ENCODE data around the gene EBP.

The EBP gene

DNA sequence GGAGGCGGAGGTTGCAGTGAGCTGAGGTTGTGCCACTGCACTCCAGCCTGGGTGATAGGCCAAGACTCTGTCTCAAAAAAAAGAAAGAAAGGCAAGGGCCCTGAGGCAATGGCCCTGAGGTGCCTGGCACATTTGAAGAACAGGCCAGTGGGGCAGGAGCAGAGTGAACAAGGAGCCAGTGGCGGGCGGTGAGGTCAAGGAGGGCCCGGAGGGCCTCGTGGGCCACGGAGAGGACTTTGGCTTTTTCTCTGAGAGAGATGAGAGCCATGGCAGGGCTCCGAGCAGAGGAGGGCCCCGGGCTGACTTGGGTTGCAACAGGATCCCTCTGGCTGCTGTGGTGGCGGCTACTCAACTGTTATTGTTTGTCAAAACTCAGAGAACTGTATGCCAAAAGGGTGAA is 32.3 kb upstream of the EBP start:
- H3K27me3 ChIP-seq, result no peaks in the 10 kb centered on the region
- H3K4me1 ChIP-seq, result no peaks in the 10 kb centered on the region
- H3K4me3 ChIP-seq, result no peak overlapping the region
- peak in 1 of 2 donors; percentile 17 for DNase-seq
- intact Hi-C loops (cut with DNase I; ENCODE audit: low total_unique reads), result no loop called here
- no peak overlapping the region for H3K27ac ChIP-seq
- H3K9me3 ChIP-seq, result peaks cover 0 to 15% (median 0%) of the 10 kb centered on the region in 3 donors
- peaks cover 0 to 8% (median 0%) of the 10 kb centered on the region in 3 donors for H3K36me3 ChIP-seq
- TF ChIP-seq, protein P1, sequence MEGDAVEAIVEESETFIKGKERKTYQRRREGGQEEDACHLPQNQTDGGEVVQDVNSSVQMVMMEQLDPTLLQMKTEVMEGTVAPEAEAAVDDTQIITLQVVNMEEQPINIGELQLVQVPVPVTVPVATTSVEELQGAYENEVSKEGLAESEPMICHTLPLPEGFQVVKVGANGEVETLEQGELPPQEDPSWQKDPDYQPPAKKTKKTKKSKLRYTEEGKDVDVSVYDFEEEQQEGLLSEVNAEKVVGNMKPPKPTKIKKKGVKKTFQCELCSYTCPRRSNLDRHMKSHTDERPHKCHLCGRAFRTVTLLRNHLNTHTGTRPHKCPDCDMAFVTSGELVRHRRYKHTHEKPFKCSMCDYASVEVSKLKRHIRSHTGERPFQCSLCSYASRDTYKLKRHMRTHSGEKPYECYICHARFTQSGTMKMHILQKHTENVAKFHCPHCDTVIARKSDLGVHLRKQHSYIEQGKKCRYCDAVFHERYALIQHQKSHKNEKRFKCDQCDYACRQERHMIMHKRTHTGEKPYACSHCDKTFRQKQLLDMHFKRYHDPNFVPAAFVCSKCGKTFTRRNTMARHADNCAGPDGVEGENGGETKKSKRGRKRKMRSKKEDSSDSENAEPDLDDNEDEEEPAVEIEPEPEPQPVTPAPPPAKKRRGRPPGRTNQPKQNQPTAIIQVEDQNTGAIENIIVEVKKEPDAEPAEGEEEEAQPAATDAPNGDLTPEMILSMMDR (IDR thresholded peaks at IDR 0.05), result no peak

DNA sequence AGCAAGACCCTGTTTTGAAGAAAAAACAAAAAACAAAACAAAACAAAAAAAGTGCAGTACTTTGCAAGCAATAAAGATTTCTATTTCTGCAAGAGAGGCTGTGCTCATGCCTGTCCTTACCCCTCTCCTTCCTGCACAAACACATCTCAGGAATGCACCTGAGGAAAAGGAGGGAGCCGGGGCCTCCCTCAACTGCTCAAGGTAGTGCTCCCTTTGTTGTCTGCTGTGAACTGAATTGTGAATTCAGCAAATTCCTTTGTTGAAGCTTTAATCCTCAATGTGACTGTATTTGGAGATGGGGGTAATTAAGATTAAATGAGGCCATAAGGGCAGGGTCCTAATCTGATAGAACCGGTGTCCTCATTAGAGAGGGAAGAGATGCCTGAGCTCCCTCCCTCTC is 31.7 kb upstream of the EBP start:
- Histone ChIP-seq H3K9me3 (peaks cover 0 to 17% (median 0%) of the 10 kb centered on the region in 3 donors), H3K27me3 (no peaks in the 10 kb centered on the region), H3K27ac (no peak overlapping the region), H3K4me3 (no peak overlapping the region), H3K36me3 (peaks cover 0 to 2% (median 0%) of the 10 kb centered on the region in 3 donors), H3K4me1 (no peaks in the 10 kb centered on the region)
- intact Hi-C loops (cut with DNase I; ENCODE audit: low total_unique reads), result no loop called here
- no peak for DNase-seq
- TF ChIP-seq, protein P1 (IDR thresholded peaks at IDR 0.05), result no peak

DNA sequence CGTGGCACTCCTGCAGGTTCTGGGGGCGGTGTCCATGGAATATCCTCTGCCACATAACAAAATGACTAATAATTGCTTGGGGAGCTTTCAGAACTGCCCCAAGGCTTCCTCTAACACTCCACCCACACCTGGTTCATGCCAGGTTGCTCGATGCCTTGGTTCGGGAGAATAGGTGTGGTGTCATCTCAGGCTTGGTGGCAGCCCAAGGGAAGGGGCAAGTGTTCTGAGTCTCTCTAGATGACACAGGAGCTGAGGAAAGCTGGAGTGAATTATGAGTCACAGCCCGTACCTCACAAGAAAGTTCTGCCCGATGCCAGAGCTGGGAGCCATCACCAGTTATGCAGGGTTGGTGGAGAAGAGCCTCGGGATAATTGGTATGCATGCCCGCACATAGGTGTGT is 30.9 kb upstream of the EBP start:
- intact Hi-C loops (cut with DNase I; ENCODE audit: low total_unique reads), result no loop called here
- Histone ChIP-seq H3K36me3 (no peaks in the 10 kb centered on the region), H3K4me1 (no peaks in the 10 kb centered on the region), H3K27me3 (no peaks in the 10 kb centered on the region), H3K4me3 (no peak overlapping the region), H3K9me3 (peaks cover 0 to 22% (median 0%) of the 10 kb centered on the region in 3 donors), H3K27ac (no peak overlapping the region)
- DNase-seq, result no peak
- TF ChIP-seq, protein P1 (IDR thresholded peaks at IDR 0.05), result no peak

DNA sequence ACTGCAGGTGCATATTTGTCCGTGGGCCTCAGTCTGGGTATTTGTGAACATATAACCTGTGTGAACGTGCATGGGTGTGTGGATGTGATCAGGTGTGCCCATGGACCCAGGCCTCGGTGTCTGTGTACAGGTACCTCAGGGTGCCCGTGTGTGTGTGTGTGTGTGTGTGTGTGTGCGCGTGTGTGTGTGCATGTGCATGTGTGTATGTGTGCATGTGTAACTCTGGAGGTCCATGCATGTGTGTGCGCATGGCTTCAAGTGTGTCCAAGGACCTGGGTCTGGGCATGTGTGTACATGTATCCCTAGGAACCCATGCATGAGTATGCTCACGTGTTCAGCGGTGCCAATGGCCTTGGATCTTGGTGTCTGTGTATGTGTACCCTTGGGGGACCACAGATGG is 29.8 kb upstream of the EBP start:
- Histone ChIP-seq H3K9me3 (peaks cover 0 to 22% (median 0%) of the 10 kb centered on the region in 3 donors), H3K36me3 (no peaks in the 10 kb centered on the region), H3K4me3 (no peak overlapping the region), H3K27ac (no peak overlapping the region), H3K27me3 (no peaks in the 10 kb centered on the region), H3K4me1 (no peaks in the 10 kb centered on the region)
- intact Hi-C loops (cut with DNase I; ENCODE audit: low total_unique reads), result no loop called here
- no peak for DNase-seq
- TF ChIP-seq, protein P1 (IDR thresholded peaks at IDR 0.05), result no peak

DNA sequence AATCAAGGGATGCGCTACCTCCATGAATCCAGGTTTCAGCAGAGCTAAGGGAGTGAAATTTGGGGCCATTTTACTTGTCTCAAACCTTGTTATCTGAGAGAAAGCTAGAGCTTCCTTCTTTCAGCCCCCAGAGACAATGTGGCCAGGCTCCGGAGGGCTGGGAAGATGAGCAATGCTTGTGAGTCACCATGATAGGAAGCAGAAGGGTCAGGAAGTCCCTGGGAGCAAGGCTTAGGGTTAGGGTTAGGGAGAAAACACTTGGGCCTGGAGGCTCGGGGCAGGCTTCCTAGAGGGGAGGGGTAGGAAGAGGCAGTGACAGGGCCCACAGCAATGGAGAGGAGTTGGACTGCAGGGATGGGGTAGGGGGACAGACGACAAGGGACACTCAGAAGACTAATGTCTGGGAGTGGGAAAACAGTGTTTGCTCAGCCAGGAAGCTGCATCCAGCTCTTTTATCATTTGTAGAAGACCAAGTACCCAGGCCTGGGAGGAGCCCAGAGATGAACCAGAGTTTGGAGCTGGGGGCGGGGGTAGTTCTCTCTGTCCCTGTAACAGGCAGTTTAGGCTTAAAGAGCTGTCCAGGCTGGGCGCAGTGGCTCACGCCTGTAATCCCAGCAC is 29.2 kb upstream of the EBP start:
- no peak for DNase-seq
- intact Hi-C loops (cut with DNase I; ENCODE audit: low total_unique reads), result no loop called here
- no peaks in the 10 kb centered on the region for H3K36me3 ChIP-seq
- TF ChIP-seq, protein P1 (IDR thresholded peaks at IDR 0.05), result no peak
- no peak overlapping the region for H3K4me3 ChIP-seq
- peaks cover 0 to 22% (median 0%) of the 10 kb centered on the region in 3 donors for H3K9me3 ChIP-seq
- no peak overlapping the region for H3K27ac ChIP-seq
- no peaks in the 10 kb centered on the region for H3K4me1 ChIP-seq
- H3K27me3 ChIP-seq, result no peaks in the 10 kb centered on the region
